ENCODE measurements around the gene SLC9B1.
"Not testable (repeated sequence)": the region's sequence is repeated elsewhere in the genome, so short reads cannot be mapped to it uniquely, and the experiment has no call there.

SLC9B1 gene

GRCh38 chr4:102871772-102872171 is 147.7 kb downstream of the SLC9B1 start:
- no peak for DNase-seq

DNA sequence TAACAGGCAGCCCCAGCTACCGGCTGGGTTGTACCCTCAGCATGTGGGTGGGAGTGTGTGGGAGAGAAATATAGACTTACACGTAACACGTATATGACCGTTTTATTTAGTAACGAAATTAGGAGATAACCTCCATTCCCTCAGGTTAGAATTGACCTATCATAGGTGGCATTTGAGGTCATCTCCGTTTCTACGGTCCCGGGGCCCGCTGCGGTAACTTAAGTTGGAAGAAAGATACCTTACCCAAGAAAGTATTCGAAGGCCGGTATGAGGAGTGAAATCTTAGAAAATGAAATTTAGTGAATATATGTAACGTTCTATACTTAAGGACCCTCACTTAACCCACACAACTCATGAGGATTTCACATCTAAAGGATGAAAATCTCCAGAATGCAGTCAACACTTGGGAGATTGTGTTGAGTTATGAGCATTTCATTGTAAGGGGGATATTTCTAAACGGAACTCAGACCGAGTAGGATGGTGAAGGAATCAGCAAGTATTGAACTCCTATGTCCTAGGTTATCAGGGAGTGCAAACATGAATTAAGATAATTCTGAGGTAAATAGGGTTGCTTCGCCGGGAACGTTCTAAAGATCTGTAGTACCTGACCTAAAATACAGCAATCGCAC is 149.8 kb downstream of the SLC9B1 start:
- no peak for DNase-seq

DNA sequence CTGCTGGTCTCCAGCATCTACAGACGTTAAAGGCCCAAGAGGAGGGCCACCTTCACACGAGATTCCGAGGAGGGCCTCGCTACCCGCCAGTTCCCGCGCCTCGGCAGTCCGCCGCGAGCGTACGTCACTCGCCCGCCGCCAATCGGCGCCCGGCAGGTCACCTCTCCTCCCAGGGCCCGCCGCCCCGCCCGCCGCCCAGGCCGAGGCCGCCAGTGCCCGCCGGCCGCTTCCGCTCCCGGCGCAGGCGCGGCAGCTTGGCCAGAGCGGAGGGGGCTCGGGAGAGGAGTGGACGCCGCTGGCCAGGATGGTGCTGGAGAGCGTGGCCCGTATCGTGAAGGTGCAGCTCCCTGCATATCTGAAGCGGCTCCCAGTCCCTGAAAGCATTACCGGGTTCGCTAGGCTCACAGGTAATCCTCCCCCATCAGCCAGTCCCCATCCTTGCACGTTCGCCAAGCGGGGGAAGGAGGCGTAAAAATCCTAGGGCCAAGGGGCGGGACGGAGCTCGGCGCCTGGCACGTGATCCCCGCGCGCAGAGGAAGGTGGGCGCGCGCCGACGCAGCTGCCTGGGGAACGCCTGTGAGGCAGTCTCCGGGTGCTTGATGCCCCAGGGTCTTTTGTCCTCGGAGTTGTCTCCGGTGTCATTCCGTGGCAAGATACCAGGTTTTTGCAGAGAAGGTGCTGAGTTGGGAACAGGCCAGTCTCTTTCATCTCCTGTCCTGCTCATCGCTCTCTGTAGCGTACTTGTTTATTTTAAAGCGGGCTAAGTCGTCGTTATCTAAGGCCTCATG is 150.5 kb downstream of the SLC9B1 start, which contains the start of gene CISD2:
CISD2 (plus strand) TSS at position 212 of the 788 bp plus-strand sequence; CDS start at position 305, 93 bp downstream.
- peak; percentile 84 for DNase-seq

DNA sequence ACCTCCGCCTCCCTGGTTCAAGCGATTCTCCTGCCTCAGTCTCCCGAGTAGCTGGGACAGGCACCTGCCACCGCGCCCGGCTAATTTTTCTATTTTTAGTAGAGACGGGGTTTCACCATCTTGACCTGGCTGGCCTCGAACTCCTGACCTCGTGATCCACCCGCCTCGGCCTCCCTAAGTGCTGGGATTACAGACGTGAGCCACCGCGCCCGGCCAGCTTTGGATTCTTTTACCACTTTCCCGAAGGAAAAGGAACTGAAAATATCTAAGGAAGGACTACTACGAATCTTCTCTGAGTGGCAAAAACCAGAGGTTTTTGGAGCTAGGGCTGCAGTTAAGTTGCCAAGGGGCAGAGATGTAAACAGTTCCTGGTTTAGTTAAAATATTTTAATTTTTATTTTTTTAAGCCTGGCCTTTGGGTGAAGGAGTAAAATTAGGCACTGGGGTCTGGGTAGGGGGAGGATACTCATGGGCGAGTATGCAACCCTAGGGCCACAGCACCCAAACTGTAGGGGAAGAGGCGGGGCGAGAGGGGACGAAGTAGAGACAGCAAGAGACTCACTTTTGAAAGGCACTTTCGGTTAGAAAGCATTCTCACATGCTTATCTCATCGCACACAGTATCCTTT is 151.2 kb downstream of the SLC9B1 start:
- no peak for DNase-seq

GRCh38 chr4:102867278-102868152 is 152.0 kb downstream of the SLC9B1 start:
- no peak for DNase-seq

DNA sequence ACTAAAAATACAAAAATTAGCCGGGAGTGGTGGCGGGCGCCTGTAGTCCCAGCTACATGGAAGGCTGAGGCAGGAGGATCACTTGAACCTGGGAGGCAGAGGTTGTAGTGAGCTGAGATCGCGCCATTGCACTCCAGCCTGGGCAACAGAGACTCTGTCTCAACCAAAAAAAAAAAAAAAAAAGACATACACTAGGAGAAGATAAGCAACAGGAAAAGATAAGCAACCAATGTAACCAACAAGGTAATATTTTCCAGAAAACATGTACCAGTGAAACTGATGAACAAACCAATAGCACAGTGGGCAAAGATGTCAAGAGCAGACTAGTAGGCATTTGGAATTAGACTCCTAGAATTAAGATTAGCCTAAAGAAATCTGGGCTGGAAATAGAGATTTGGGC is 154.2 kb downstream of the SLC9B1 start:
- DNase-seq: not testable (repeated sequence)

GRCh38 chr4:102862747-102863146 is 156.8 kb downstream of the SLC9B1 start:
- DNase-seq: no peak

DNA sequence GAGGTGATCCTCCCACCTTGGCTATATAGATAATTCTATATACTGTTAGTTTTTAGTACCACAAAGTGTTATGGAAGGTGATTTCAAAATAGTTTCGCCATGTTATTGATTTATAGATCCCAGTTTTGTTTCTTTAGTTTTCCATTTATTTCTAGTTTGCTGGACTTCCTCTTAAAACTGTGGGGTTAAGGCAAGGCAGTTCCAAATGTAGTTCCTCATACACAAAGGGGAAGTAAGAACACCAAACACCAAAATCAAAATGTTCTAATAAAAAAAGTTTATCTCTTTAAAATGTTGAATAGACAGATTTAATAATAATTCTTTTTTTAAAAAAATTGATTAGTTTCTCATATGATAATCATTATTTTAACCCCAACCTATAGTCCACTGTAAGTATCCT is 157.5 kb downstream of the SLC9B1 start:
- DNase-seq: no peak

DNA sequence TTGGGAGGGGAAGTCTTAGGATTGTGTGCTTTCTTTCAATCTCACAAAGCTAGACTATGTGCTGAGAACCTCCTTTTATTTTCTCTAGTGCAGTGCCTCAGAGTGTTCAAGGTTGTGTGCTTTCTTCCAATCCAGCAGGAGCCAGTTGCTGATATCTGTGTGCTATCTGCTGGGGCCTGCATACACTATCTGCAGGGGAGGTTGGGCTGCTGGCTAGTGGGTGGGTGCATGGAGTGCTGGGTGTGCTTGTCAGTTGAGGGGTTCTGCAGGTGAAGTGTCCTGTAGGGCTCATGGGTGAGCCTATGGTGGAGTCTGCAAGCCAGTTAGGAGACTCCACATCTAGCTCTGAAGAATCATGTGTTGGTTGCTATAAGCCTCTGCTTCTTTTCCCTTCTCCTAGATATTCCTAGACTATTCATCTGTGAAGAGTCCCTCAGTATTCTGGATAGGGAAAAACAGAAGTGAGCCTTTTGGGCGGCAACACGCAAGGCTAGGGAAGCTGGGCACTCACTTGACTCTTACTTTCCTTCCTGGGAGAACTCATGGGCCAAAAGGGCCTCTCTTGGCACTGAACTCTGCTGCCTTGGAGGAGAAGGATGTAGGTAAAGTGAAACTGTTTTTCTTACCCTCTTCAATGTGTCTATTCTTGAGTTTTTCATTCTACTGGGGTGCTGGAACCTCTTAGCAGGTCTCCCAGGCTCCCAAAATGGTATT is 158.7 kb downstream of the SLC9B1 start:
- DNase-seq: no peak

DNA sequence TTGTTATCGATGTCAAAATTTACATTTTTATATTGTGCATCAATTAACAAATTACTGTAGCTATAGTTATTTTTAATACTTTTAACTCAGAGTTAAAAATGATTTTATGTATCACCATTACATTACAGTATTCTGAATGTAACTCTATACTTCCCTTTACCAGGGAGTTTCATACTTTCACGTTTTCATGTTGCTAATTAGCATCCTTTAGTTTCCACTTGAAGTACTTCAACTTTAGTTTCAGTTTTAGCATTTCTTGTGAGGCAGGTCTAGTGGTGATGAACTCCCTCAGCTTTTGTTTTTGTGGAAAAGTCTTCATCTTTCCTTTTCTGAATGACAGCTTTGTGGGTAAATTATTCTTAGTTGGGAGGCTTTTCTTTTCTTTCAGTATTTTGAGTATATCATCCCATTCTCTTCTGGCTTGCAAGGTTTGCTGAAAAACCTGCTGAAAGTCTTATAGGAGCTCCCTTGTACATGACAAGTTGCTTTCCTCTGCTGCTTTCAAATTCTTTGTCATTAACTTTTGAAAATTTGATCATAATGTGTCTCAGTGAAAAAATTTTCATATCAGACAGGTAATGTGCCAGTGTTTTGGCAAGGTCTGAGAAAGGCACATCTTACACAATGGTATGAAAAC is 160.6 kb downstream of the SLC9B1 start:
- no peak for DNase-seq
